GM21515 (cell line): ENCODE data around the gene RAB7B.

ENCODE experiments used
- ATAC-seq: cut with Tn5 transposase; IDR thresholded peaks from one replicate; pipeline ENCODE4 v1.9.1; 2021; ENCODE audit not compliant: unreplicated experiment

Gene RAB7B

DNA sequence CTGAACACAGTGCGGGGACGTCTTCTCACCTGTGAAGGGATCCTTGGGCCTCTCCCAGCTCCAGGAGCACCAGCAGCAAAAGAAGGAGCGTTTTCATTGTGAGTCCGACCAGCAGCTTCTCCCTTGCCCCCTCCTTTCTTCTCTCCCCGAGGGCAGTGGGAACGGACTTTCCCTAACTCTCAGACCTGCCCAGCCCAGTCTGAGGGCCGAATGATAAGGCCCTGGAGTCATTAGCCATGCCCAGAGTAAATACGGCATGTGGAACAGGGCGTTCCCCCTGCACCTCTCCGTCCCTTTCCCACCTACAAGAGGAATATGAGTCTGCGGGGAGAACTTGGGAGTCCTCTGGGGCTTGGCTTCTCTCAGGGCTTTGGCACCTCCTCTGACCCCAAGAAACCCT lies 20.5 kb upstream of the RAB7B start, which contains the start of gene CTSE:
CTSE (minus strand) TSS at position 201 of the 400 bp plus-strand sequence; CDS start at position 97, 104 bp downstream.
- no peak for ATAC-seq

- ATAC-seq, result no peak
These were observed 19.6 kb upstream of the RAB7B start for GRCh38 chr1:206022766-206023165.

DNA sequence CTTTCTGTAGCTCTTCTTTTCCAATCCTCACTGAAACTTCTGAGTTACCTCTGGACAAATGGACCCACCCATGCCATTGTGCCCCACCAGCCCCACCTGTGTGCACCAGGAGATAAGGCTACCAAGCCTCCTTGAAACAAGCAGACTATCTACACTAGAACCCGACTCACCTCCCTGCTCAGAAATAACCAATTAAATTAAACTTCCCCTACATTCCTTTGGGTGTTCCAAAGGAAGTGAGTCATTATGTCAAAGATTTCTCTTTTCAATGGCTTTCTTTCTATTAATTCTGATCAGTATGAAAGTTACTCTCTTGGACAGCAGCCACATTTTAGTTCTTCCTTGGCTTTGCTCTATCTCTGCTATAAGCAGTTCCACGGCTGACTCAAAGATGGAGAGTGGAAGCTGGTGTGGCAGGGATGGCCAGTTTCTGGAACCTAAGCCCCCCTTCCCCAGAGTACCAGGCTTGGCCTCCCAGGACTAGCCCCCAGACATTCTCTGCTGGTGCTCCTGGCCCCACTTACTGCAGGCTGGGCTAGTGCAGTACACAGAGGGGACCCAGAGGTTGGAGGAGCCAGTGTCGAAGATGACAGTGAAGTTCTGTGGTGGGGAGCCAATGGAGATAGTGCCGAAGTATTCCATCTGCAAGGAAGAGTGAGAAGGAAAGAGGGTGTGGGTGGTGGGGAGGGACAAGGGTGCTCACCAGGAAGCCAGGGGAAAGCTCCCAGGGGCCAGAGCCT lies 18.6 kb upstream of the RAB7B start:
- ATAC-seq, result no peak

DNA sequence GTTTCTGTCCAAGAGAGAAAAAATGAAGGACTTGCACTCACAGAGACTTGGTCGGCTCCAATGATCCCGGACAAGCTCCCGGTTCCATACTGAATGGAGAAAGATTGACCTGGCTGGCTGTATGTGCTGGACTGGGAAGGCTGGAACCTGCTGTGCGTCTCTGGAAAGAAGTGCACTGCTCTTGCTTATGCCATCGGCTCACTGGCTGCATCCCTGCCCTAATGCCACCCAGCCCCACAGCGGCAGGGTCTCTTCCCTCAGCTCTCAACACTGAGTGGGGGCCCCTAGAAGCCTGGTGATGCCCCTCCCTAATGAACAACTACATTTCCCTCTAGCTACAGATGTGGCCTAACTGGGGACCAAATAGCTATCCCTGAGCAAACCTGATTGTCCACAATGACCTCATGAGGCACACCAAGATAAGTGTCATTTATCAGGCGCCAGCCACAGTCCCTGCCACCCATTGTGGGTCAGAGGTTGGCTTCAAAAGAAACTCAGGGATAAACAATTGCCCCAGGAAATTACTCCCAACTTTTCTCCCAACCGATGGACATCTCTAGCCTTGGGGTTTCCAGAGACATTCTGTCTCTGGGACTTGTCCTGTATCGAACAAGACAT lies 17.9 kb upstream of the RAB7B start:
- no peak for ATAC-seq

DNA sequence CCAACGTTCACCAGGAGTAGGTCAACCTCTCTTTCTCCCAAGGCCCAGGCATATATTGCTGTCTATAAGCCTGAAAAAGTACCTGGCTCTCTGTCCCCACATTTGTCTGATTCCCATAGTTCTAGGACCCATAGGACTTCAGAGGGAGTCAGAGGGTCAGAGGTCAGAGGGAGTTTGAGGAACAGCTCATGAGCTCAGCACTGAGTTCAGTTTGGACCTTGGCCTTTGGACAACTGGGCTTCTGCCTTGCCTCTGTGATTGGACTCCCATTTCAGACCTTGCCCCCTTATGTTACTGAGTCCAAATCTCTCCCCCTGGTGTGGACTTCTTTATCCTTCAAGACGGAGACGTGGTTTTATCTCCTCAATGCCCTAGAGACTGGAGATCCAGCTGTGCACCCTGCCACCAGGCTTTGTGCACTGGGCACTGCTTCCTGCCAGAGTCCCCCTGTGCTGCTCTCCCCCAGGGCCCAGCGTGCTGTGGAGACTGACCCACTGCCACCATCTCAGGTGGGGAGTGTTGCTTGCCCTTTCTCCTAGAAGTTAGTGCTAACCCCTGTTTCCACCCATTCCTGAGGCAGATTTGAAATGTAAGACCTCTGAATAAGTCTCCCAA lies 17.3 kb upstream of the RAB7B start:
- no peak for ATAC-seq

DNA sequence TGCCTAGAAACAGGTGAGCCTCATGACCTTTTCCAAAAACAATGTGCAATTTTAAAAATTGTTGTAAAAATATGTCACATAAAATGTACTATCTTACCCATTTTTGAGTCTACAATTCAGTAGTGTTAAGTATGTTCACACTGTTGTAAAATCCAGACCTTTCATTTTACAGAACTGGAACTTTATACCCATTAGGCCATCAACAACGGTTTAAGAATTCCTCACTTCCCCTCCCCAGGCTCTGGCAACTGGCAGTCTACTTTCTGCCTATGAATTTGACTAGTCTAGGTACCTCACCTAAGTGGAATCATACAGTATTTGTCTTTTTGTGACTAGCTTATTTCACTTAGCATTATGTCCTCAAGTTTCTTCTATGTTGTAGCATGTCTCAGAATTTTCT lies 11.9 kb upstream of the RAB7B start:
- no peak for ATAC-seq

DNA sequence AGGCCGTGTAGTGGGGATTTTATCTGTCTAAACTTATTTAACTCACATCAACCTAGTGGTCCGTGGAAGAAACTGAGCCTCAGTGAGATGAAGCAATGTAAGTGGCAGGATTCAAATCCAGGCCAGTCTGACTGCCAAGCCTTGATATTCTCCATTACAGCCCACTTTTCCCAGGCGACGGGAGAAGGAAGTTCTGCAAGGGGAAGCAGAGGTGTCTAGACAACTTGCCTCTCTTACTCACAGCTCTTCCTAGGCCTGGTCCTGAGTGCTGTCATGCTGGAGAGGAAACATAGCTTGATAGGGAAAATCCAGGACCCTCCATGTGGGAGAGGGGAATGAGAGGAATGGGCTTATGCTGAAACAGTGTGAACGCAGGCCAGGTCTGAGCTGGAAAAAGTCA lies 11.4 kb upstream of the RAB7B start:
- no peak for ATAC-seq

GRCh38 chr1:206013026-206013795 lies 10.0 kb upstream of the RAB7B start:
- no peak for ATAC-seq

- peak; percentile 95 for ATAC-seq
These were observed 9.1 kb upstream of the RAB7B start for GRCh38 chr1:206012086-206012859.

DNA sequence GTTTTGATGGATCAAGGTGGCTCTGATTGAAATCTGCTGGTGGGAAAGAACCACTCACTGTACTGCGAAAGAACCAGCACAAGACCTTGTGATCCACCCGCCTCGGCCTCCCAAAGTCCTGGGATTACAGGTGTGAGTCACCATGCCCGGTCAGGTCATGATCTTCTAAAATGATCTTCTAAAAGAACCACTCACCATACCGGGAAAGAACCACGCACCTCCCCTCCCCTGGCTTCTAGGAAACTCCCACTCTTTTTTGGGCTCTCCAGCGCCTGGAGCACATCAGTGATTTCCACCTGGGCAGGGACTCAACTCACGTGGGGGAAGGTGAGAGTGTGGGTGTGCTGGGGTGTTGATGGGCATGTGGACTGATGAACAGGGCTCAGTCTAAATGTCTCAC lies 7.9 kb upstream of the RAB7B start:
- ATAC-seq, result no peak

DNA sequence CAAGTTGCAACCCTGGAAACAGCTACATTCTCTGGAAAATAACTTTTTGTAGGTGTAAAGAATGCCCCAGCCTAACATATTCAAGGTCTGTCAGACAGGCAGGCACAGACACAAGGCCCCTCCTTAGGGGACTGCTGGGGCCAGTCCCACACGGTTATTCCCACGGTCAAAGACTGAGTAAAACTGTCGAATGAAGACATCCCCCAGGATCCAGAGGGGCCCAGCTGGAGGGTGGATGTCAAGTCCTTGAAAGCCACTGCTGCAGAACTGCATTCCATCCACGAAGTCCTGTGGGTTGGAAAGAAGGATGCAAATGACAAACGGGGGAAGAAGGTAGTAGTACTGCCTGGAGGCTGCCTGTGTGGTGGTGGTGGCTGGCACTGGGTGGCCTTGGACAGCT lies 6.9 kb upstream of the RAB7B start:
- ATAC-seq, result no peak

DNA sequence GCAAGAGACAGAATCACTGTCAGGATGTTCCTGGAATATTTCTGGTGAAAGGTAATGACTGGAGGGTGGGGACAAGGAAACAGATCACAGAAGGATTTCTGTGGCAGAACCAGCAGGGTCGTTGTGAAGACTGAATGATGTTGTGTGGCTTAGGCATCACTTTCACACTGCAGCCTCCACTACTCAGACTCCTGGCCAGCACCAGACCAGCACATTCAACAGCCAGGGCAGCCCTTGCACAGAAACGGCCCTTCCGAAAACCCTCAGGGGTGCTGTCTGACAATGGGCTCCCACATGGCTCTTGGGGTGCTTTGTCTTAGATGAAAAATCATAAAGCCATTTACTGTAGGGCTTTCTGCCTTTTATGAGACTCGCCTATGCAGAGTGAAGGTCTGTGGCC lies 3.8 kb upstream of the RAB7B start:
- ATAC-seq, result no peak

- ATAC-seq, result no peak
These were observed 2.6 kb upstream of the RAB7B start for GRCh38 chr1:206005778-206006180.

DNA sequence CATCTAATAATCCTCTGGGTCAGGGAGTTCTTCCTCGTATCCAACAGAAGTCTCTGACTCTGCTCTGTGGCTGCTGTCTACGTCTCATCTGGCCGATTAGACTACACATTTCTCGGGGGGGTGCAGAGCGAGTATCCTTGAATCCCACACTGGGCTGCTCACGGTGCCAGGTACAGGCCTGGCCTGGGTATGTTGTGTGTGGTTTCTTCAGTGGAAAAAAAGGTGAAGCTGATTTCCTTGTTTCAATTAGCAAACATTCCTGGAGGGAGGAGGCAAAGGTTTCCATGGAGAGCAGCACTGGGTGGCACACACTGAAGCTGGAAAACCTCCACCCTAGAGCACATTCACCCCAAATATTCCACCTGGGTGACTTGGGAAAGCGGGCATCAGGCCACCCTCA lies 2.0 kb upstream of the RAB7B start:
- ATAC-seq, result no peak

GRCh38 chr1:206004826-206005225 lies 1.6 kb upstream of the RAB7B start:
- ATAC-seq, result no peak

GRCh38 chr1:206003854-206004800 lies 932 bp upstream of the RAB7B start:
- no peak for ATAC-seq

GRCh38 chr1:206002160-206002559 lies 1.0 kb downstream of the RAB7B start:
- ATAC-seq, result no peak

DNA sequence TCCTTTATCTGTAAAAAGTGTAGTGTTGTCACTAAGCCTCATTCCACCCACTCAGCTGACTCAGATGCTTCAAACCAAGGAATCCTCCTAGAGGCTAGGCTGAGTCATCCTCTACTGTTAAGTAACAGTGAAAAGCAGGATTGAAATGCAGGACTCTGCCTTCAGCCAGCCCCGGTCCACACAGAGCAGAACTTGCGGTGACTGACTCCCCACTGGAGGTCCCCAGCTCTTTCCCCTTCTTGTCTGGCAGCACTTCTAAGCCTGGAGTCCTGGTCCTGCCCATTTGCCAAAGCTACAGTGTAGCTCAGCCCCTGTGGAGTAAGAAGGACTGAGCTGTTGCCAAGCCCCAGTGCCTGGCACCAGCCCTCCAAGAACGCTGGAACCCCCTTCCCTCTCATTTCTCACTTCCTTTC lies 1.7 kb downstream of the RAB7B start:
- no peak for ATAC-seq

GRCh38 chr1:206000641-206001339 lies 2.4 kb downstream of the RAB7B start:
- no peak for ATAC-seq
